GM19452 (cell line): Measurements from ENCODE around the gene GADD45B.
"Not testable (repeated sequence)": the region's sequence is repeated elsewhere in the genome, so short reads cannot be mapped to it uniquely, and the experiment has no call there.

Experiments used
- ATAC-seq: cut with Tn5 transposase; IDR thresholded peaks from one replicate; pipeline ENCODE4 v1.9.1; 2021; ENCODE audit not compliant: unreplicated experiment

Gene GADD45B

DNA sequence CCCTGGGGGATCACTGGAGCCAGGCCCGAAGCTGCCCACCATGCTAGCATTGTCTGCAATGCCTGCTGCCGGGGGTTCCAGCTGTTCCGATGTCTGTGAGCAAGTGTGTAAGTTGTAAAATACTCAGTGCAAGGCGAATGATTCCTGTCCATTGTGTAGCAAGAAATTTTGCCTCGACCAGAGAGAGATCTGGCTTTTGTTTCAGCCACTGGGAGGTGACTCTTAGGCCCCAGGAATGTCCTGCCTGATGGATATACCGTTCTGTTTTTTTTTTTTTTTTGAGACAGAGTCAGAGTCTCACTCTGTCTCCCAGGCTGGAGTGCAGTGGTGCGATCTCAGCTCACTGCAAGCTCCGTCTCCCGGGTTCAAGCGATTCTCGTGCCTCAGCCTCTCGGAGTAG lies 7.3 kb upstream of the GADD45B start:
- no peak for ATAC-seq

DNA sequence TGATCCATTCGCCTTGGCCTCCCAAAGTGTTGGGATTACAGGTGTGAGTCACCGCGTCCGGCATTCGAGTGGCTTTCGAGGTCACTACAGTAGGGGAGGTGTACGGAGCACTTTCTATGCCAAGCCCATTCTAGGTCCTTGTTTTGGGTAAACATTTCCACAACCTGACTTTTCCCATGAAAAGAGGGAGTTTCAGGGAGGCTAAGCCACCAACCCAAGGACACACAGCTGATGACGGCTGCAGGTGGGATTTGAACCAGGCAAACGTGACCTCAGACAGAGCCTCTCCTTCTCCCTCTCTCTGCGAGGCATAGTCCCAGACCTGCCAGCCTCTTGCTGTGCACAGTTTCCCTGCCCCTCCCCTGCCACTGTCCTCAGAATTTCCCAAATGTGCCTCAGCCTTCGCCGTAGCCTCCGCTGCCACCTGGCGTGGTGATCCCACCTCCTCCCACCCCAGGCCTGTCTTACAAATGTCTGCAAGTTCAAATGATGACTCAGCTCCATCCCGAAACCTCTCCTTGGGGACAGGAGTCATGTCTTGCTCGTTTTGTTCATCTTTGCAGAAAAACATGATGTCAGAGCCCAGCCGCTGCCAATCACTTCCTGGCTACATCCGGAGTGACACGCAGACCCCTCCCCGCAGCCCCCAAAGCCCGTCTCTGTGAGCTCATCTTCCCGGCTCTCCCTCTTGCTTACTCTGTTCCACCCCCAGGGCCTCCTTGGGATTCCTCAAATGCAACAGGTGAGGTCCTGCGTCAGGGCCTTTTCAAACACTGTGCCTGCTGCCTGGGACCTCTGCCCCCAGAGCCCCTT lies 6.6 kb upstream of the GADD45B start:
- no peak for ATAC-seq

- not testable (repeated sequence) for ATAC-seq
Observed at GRCh38 chr19:2469915-2470200, 6.1 kb upstream of the GADD45B start.

GRCh38 chr19:2474232-2475017 lies 1.5 kb upstream of the GADD45B start:
- peak; percentile 26 for ATAC-seq

DNA sequence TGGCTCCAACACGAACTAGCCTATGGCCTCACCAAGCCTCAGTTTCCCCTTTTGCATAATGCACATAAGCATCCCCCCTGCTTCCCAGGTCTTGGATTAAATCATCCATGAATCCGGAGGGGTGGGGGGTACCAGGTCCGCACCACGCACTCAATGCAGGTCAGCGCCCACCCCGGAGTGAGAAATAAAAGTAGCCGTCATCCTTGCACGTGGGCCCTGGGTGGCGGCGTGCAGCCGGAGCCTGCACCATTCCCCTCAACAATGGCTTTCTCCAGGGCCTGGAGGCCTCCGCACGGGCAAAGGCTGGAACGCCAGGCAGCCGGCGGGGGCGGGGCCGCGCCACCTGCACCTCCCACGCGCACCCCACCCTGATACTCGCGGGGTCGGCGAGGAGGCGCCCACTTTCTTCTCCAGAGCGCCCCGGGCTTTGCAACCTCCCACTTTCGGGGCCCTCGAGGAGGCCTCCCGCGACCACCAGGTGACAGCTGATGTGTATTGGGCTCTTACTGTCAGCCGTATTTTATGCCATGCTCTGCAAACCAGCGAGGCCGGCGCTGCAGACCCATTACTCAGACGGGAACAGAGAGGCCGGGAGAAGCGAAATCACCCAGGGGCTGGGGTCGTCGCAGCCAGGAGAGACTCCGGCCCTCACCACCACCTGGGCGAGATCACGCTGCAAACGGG lies 767 bp upstream of the GADD45B start:
- no peak for ATAC-seq

GRCh38 chr19:2476451-2477140 lies 669 bp downstream of the GADD45B start:
- peak; percentile 0 for ATAC-seq

DNA sequence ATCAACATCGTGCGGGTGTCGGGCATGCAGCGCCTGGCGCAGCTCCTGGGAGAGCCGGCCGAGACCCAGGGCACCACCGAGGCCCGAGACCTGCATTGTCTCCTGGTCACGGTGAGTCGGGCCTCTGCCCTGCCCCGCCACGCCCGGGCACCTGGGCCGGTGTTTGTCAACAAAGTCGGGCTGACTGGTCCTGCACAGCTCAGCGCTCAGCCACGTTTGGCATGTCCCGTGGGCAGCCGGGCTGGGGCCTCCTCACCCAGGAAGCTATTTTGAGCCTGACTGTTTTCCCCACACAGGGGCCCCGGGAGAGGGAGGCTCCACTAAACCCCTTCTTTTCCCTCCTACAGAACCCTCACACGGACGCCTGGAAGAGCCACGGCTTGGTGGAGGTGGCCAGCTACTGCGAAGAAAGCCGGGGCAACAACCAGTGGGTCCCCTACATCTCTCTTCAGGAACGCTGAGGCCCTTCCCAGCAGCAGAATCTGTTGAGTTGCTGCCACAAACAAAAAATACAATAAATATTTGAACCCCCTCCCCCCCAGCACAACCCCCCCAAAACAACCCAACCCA lies 1.3 kb downstream of the GADD45B start:
- ATAC-seq, result no peak

DNA sequence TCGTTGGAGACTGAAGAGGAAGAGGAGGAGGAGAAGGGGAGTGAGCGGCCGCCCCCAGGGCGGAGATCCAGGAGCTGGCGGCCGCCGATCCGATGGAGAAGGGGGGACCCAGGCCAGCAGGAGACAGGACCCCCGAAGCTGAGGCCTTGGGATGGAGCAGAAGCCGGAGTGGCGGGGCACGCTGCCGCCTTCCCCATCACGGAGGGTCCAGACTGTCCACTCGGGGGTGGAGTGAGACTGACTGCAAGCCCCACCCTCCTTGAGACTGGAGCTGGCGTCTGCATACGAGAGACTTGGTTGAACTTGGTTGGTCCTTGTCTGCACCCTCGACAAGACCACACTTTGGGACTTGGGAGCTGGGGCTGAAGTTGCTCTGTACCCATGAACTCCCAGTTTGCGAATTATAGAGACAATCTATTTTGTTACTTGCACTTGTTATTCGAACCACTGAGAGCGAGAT lies 1.8 kb downstream of the GADD45B start:
- no peak for ATAC-seq

GRCh38 chr19:2478278-2478755 lies 2.4 kb downstream of the GADD45B start:
- ATAC-seq, result no peak

- ATAC-seq, result no peak
Observed at GRCh38 chr19:2478756-2479555, 3.0 kb downstream of the GADD45B start.

- no peak for ATAC-seq
Observed at GRCh38 chr19:2479556-2480194, 3.7 kb downstream of the GADD45B start.

- ATAC-seq, result no peak
Observed at GRCh38 chr19:2481466-2481865, 5.5 kb downstream of the GADD45B start.

- ATAC-seq, result no peak
Observed at GRCh38 chr19:2482354-2483038, 6.6 kb downstream of the GADD45B start.

DNA sequence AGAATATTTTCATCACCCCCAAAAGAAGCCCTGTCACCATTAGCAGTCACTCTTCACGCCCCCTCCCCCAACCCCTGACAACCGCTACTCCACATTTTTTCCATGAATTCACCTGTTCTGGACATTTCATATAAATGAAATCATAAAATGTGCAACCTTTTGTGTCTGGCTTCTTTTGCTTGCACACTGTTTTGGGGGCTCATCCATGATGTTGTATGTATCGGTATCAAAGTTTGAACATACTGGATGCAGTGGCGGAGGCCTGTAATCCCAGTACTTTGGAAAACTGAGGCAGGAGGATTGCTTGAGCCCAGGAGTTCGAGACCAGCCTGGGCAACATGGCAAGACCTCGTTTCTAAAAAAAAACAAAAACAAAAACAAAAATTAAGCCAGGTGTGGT lies 7.2 kb downstream of the GADD45B start:
- ATAC-seq, result no peak

DNA sequence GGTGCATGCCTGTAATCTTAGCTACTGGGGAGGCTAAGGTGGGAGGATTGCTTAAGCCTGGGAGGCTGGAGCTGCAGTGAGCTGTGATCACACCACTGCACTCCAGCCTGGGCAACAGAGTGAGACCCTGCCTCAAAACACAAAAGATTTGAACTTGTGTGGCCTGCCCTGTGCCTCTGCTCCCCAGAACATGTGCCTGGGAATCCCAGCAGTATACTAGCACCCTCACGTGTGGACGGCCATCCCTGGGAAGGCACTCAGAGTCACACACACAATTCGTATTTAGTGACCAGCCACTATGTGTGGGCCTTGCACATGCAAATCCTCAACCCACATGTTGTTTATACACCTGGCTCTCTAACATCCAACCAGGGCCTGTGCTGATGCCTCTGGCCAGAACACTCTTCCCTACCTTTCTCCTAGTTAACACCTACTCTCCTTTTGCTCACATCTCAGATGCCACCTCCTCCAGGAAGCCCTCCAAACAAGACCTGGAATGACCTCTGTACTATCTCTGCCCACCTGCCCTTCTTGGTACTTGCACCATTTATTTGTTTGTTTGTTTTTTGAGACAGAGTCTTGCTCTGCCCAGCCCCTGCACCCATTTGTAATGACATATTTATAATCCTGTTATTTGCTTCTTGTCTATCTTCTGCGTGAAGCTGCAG lies 7.7 kb downstream of the GADD45B start:
- no peak for ATAC-seq

DNA sequence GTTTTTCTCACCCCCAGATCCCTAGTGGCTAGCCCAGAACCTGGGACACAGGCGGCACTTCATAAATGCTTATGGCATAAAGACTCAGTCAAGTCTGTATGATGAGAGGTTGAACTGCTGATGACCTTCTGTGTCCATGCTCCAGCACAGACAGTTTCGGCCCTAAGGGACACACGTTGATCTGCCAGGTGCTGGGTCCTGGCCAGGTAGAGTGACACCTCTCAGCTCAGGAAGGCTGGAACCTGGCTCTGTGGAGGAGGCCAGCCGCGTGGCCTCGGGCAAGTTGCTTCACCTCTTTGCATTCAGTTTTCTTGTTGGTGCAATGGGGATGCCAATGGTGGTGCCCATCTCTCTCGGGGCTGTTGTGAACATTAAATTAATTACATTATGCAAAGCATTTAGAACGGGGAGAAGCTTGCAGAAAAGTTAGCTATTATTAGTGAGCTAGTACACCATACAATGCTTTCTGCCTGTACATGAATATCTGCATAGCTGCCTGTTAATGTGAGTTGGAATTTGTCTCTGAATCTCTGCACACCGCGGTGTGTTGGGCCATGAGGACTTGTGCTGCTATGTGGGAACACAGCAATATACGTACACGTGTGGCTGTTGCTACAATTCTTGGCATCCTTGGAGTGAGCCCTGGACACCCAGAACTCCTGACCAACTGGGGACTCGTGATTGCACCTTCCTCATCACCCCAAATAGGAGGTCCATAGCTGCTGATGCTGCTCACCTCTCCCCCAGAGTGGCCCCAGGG lies 8.4 kb downstream of the GADD45B start:
- no peak for ATAC-seq

- ATAC-seq, result no peak
Observed at GRCh38 chr19:2485428-2485827, 9.5 kb downstream of the GADD45B start.

DNA sequence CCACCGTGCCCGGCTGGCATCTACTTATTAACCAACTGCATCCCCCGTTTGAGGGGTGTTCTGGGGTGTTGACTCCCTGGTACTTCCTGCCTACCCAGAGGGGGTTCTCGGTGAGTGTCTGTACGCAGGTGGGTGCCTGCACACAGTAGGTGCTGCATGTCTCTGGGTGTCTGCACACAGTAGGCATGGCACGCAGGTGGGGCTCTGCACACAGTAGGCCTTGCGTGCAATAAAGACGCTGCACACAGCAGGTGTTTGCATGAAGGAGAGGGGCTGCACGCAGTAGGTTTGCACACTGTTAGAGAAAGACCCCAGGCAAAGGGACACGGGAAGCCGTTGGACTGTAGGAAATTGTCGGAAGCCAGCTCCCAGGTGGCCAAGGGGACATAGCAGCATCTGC lies 11.2 kb downstream of the GADD45B start:
- no peak for ATAC-seq
